HPDE6-E6E7 (cell line): ENCODE data around the gene PLK5.

ENCODE experiments used
- DNase-seq: peaks from one replicate; pipeline ENCODE4 v3.0.0; 2011; ENCODE audit warnings: missing footprints; ENCODE audit errors: extremely low spot score

Gene PLK5

DNA sequence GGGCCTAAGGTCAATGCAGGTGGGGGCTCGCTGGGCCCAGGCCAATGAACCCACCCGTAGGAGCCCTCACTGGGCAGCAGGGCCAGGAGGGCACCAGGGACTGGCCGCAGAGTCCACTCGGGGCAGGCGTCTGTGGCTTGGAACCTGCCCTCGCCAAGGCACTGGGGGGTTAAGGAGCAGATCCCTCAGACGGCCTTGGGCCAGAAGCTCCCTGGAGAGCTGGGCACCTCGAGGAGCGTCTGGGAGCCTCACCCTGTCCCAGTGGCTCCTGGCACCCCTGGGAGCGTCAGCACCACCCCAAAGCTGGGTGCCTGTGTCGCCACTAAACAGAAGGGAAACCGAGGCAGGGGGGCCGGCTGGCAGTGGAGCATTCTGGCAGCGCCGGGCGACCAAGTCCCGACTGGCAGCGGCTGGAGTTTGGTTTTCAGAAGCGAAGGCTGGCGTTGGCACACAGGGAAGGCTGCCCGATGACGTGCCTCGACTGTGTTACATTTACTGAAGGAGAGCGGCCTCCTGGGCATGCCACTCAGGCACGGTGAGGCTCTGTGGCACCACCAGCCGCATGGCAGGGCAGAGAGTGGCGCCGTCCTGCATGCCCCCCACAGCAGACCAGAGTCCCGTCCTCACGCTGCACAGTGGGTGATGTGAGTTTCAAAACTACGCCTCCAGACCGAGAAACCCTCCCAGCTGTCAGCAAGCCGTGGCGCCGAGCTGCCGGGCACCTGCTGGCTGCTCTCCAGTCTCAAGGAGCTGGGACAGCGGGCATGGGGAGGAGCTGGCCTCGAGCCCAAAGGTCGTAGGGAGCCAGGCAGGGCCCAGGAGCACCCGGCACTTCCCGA lies 53.4 kb downstream of the PLK5 start:
- DNase-seq: no peak

- DNase-seq: no peak
These were observed 54.2 kb downstream of the PLK5 start for GRCh38 chr19:1577929-1578618.

DNA sequence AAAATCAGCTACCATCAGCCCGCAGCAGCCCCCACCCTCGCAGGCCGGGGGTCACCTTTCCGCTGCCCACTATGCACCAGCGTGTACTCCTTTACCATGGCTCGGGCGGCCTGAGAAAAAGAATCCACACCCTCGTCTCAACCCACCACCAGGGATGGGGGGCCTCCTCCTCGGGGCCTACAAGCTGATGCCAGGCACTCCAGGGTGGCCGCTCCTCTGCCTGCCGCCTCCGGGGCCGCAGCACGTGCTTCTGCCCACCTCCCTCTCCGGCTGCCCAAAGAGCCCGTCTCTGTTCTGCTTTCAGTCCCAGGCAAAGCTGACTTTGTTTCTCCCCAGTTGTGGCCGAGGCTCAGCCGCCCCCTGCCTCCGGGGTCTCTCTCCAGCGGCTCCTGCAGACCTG lies 55.3 kb downstream of the PLK5 start:
- no peak for DNase-seq

DNA sequence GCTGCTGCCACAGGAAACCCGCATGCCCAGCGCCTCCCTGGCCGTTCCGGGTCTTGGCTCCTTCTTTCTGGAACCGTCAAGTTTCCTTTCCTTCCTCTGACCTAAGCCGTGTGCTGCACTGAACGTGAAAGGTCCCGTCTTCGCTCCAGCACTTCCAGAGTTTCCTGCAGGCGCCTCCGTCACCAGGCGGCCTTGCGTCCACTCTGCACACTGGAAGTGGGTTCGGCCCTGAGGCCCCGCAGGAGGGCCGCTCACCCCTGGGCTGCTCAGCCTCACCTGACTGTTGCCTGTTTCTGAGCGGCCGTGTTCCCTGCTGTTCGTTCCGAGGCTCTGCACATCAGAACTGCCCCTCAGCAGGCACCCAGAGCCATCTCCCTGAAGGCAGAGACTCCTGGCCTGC lies 56.5 kb downstream of the PLK5 start:
- no peak for DNase-seq

DNA sequence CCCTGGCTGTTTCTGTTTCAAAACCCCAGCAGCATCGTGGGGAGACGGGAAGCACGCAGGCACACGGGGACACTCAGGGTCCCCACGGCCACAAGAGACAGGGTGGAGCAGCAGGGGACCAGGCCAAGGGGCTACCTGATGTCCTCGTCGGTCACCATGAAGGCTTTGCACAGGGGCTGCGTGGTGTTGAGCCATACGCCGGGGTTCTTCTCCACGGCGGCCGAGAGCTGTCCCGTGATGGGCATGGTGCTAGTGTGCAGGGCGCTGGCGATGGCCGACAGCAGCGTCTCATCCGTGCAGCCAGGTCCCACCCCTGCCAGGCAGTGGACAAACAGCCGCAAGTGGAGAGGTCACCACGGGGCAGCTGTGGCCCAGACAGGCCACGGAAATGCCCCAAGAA lies 57.1 kb downstream of the PLK5 start:
- DNase-seq: no peak

DNA sequence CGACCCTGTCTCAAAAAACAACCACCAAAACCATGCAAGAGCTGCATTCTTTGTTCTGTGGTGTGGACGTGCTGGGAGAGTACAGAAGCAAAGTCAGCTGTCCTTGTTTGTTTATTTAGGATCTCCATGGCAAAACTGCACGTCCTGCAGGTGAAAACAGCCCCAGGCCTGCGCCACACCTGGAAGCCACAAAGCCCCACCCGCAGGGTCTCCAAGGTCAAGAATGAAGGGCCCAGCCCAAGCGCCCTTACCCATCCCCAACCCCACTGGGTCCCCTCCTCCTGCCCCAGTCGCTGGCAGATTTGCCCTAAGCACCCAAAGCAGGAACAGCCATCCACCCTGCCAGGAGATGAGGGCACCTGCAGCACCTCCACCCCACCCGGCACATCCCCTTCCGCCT lies 58.3 kb downstream of the PLK5 start:
- DNase-seq: no peak

DNA sequence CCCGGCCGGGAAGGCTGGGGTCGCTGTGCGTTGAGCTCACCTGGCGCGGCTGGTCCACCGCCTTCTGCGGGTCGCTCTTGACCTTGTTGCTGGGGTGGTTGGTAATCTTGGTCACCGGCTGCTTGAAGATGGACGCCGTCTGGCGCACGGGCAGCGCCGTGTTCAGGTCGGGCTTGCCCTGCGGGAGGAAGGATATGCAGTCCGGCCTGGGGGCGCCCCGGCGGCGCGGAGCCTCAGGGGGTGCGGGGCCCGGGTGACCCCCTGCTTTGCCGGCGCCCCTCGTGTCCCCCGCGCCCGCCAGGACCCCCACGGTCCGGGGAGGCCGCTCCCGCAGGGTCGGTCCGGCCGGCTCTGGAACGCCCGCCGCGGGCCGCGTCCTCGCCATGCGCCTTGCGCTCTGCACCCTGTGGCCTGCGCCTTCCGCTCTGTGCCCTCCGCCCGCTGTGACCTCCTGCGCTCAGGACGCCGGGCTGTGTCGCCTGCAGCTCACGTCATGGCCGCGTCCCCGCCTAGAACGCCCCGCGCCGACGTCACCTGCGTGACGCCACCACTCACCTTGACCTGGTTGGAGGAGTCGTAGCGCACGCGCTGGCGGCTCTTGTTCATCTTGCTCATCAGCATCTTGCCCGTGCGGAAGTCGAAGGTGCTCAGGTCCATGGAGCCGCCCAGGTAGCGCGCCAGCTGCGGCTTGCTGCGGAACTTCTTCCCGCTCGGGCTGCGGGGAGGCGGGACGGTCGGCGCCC lies 60.8 kb downstream of the PLK5 start:
- no peak for DNase-seq

DNA sequence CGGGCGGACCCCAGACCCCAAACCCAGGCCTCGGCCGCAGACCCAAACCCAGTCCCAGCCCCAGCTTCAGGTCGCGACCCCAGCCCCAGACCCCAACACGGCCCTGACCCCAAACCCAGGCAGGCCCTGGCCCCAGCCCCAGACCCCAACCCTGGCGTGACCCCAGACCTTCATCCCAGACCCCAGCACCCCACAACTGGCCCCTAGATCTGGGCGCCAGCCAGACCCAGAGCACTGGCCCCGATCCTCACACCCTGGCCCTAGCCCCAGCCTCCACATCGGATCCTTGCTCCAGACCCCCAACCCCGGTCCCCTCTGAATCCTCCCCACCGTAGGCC lies 61.3 kb downstream of the PLK5 start:
- DNase-seq: no peak
